PC-9 (cell line): ENCODE measurements around the gene C1GALT1C1. TPM values are rescaled to one million over a fixed set of nuclear protein-coding genes. Genes with fewer than 3 reads are reported as not detected.
"Not testable (repeated sequence)": the region's sequence is repeated elsewhere in the genome, so short reads cannot be mapped to it uniquely, and the experiment has no call there.

Experiments
- BruUV-seq: library from RNA; stranded (reverse); fragments of 400-500 nt; replicated peaks from 2 replicates; lab custom pipeline; 2021; lab: Mats Ljungman, UMichigan
- CTCF ChIA-PET: fragments of 300-600 bp; sonication (Branson Sonifier 250); formaldehyde crosslinking; loops from one replicate; lab custom pipeline; 2022; ENCODE audit warnings: antibody characterized with exemption; lab: Charles Lee
- POLR2A ChIA-PET: fragments of 300-600 bp; sonication (Branson Sonifier 250); formaldehyde crosslinking; loops from one replicate; lab custom pipeline; 2022; ENCODE audit warnings: antibody characterized with exemption; ENCODE audit not compliant: unreplicated experiment; lab: Charles Lee
- DNase-seq, 2 experiments: peaks; one replicate each; pipeline versions ENCODE4 v3.0.0 to v3.0.0-alpha.2; 2015 to 2022; ENCODE audit warnings: mixed read lengths in 1 of 2
- H2AFZ ChIP-seq: fragments of 200-600 bp; sonication (generic); 2 replicates; pipeline ENCODE4 v1.8.1; 2017; ENCODE audit warnings: antibody characterized with exemption
- H3F3A ChIP-seq: fragments of 200-600 bp; sonication (generic); 2 replicates; pipeline ENCODE4 v1.8.1; 2017; ENCODE audit warnings: antibody characterized with exemption, mild to moderate bottlenecking, low read depth; ENCODE audit not compliant: insufficient read depth
- H3K27ac ChIP-seq: fragments of 200-600 bp; sonication (generic); 2 replicates; pipeline ENCODE4 v1.6.1; 2016; ENCODE audit warnings: mixed run types
- H3K27me3 ChIP-seq: fragments of 200-600 bp; sonication (generic); 2 replicates; pipeline ENCODE4 v1.6.1; 2016; ENCODE audit warnings: low read depth, mixed run types; ENCODE audit not compliant: insufficient read depth
- H3K36me3 ChIP-seq: fragments of 200-600 bp; sonication (generic); 2 replicates; pipeline ENCODE4 v1.6.1; 2016; ENCODE audit warnings: low read depth, mixed run types
- H3K4me1 ChIP-seq: fragments of 200-600 bp; sonication (generic); replicated peaks from 2 replicates; pipeline ENCODE4 v1.6.1; 2016; ENCODE audit warnings: mixed run types; ENCODE audit not compliant: insufficient read depth
- H3K4me2 ChIP-seq: fragments of 200-600 bp; sonication (generic); 2 replicates; pipeline ENCODE4 v1.6.1; 2017; ENCODE audit warnings: mixed run types
- H3K4me3 ChIP-seq: fragments of 200-600 bp; sonication (generic); 2 replicates; pipeline ENCODE4 v1.6.1; 2016; ENCODE audit warnings: mixed run types
- H3K79me2 ChIP-seq: fragments of 200-600 bp; sonication (generic); 2 replicates; pipeline ENCODE4 v1.6.1; 2017; ENCODE audit warnings: low read depth, mixed run types
- H3K9me2 ChIP-seq: fragments of 200-600 bp; sonication (generic); 2 replicates; pipeline ENCODE4 v1.8.1; 2017; ENCODE audit warnings: mild to moderate bottlenecking; ENCODE audit not compliant: insufficient read depth
- H3K9me3 ChIP-seq: fragments of 200-600 bp; sonication (generic); 2 replicates; pipeline ENCODE4 v1.8.1; 2016; ENCODE audit warnings: low read depth; ENCODE audit not compliant: insufficient read depth
- H4K20me1 ChIP-seq: fragments of 200-600 bp; sonication (generic); 2 replicates; pipeline ENCODE4 v1.8.1; 2017; ENCODE audit not compliant: insufficient read depth
- CTCF ChIP-seq: fragments of 200-600 bp; sonication (generic); conservative IDR thresholded peaks from 2 replicates; pipeline ENCODE4 v1.6.1; 2017; ENCODE audit warnings: mixed run types, antibody characterized with exemption, mild to moderate bottlenecking, moderate library complexity
- EZH2 ChIP-seq: fragments of 200-600 bp; sonication (generic); IDR thresholded peaks from 2 replicates; pipeline ENCODE4 v1.8.0; 2017; ENCODE audit warnings: antibody characterized with exemption, low read depth
- intact Hi-C: fragments of 100-400 bp; cut with micrococcal nuclease; formaldehyde crosslinking; loops from one replicate; pipeline ENCODE4 v1.10.0; 2022; ENCODE audit not compliant: unreplicated experiment
- total RNA-seq: library from RNA; stranded (reverse); gene quantifications from 2 replicates; pipeline ENCODE4 v1.2.3, GENCODE V29; 2021

Gene C1GALT1C1
- total RNA-seq, 1 experiment from 2014 or later, result 38.4 TPM

DNA sequence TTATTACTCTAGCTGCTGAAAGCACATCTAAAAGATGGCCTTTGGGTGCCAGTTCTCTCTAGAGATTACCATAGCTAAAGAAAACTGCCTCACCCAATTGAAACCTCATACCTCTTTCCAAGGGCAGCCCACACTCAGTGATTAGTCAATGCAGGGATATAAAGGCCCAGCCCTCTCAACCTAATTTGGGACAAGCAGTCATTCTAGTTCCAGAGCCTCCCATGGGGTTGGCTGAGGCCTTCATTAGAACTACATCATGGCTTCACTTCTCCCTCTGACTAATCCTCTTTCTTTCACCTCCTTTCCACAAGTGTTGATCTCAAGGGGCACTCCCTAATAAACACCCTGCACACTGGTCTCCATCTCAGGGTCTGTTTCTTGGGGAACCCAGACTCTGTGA lies 38.5 kb upstream of the C1GALT1C1 start:
- H3K4me2 ChIP-seq, result no peak overlapping the region
- peaks cover 14% of the 10 kb centered on the region; the same call in 1 of the 2 replicates for H3F3A ChIP-seq
- ChIA-PET POLR2A (no interaction called here), CTCF (interaction anchor here (0.6 to 0.7 kb wide), 2 partner anchors 41 to 404 kb away, joined by 4 to 5 read pairs; no protein-coding TSS in a partner anchor)
- intact Hi-C loops, result no loop called here
- no peak for TF ChIP-seq EZH2
- TF ChIP-seq CTCF, result no peak
- no TSS peak for BruUV-seq
- H4K20me1 ChIP-seq, result no peaks in the 10 kb centered on the region
- H3K27me3 ChIP-seq, result no peaks in the 10 kb centered on the region
- H2AFZ ChIP-seq, result no peak overlapping the region
- no peaks in the 10 kb centered on the region for H3K36me3 ChIP-seq
- no peak for DNase-seq
- H3K4me1 ChIP-seq, result peaks cover 40% of the 10 kb centered on the region
- H3K9me3 ChIP-seq, result peaks cover 12% of the 10 kb centered on the region; the same call in 1 of the 2 replicates
- no peaks in the 10 kb centered on the region for H3K79me2 ChIP-seq
- no peaks in the 10 kb centered on the region for H3K9me2 ChIP-seq
- no peak overlapping the region for H3K27ac ChIP-seq
- H3K4me3 ChIP-seq, result no peak overlapping the region

DNA sequence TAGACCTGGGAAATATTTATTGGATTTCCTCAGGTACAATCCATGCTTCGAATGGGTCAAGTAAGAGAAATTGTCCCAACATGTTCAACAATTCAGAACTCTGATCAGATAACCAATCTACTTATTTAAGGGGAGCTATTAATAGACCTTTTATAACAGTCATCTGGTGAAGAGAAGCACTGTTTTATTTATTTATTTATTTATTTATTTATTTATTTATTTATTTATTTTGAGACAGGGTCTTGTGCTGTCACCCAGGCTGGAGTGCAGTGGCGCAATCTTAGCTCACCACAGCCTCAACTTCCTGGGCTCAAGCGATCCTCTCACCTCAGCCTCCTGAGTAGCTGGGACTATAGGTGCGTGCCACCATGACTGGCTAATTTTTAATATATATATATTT lies 34.7 kb upstream of the C1GALT1C1 start:
- H3K4me3 ChIP-seq, H3K9me2 ChIP-seq, BruUV-seq, H3K4me2 ChIP-seq, DNase-seq, H3K27me3 ChIP-seq, H4K20me1 ChIP-seq, H2AFZ ChIP-seq, H3K36me3 ChIP-seq, H3K9me3 ChIP-seq, POLR2A ChIA-PET, H3K79me2 ChIP-seq, CTCF ChIA-PET: not testable (repeated sequence)
- Histone ChIP-seq H3K27ac (peak overlapping the region; percentile 43; the same call in 1 of the 2 replicates), H3K4me1 (peaks cover 41% of the 10 kb centered on the region), H3F3A (peaks cover 13% of the 10 kb centered on the region)
- intact Hi-C loops, result loop anchor here (1.0 to 5.0 kb wide), 4 partner anchors 37 to 166 kb away; partner anchors contain the start of gene CUL4B

DNA sequence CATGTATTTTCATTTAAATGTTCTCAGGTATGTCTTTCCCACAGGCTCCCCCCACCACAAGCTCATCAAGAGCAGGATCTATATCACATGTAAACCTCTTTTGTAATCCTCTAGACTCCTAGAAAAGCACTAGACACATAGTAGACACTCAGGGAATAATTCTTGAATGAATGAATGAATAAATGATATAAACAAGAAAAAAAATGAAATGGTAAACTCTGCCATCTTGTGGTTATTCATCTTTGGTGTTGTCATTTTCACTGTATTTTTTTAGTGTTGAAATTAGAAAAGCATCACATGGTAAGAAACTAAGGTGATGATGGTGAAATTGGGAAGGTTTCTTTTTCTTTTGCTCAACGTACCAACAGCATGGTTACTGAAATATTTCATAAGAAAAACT lies 34.2 kb upstream of the C1GALT1C1 start:
- intact Hi-C loops, result loop anchor here (1.0 to 5.0 kb wide), 4 partner anchors 37 to 166 kb away; partner anchors contain the start of gene CUL4B
- H4K20me1 ChIP-seq, result no peaks in the 10 kb centered on the region
- H3F3A ChIP-seq, result peaks cover 13% of the 10 kb centered on the region
- no peaks in the 10 kb centered on the region for H3K27me3 ChIP-seq
- POLR2A ChIA-PET, result interaction anchor here (0.5 to 0.7 kb wide), 2 partner anchors 71 to 1007 kb away, joined by 5 to 10 read pairs; no protein-coding TSS in a partner anchor
- DNase-seq, result peak in 1 of 2 experiments; percentile 50
- CTCF ChIA-PET, result interaction anchor here (1.0 kb wide), 1 partner anchor 212 kb away, joined by 6 read pairs; no protein-coding TSS in a partner anchor
- H3K79me2 ChIP-seq, result no peaks in the 10 kb centered on the region
- no peaks in the 10 kb centered on the region for H3K9me2 ChIP-seq
- H2AFZ ChIP-seq, result no peak overlapping the region
- peak overlapping the region; percentile 43; the same call in 1 of the 2 replicates for H3K27ac ChIP-seq
- TF ChIP-seq EZH2, result no peak
- TF ChIP-seq CTCF, result peak; percentile 57
- BruUV-seq, result no TSS peak
- no peak overlapping the region for H3K4me2 ChIP-seq
- H3K36me3 ChIP-seq, result no peaks in the 10 kb centered on the region
- peaks cover 44% of the 10 kb centered on the region for H3K4me1 ChIP-seq
- no peak overlapping the region for H3K4me3 ChIP-seq
- H3K9me3 ChIP-seq, result no peaks in the 10 kb centered on the region
